Activated CD8-positive, alpha-beta memory T cell treated with anti-CD3 and anti-CD28 coated beads for 48 hours (primary cell): ENCODE data around the gene IL21.
"Not testable (repeated sequence)": the region's sequence is repeated elsewhere in the genome, so short reads cannot be mapped to it uniquely, and the experiment has no call there.

Experiments used
- DNase-seq, 3 experiments: peaks; one replicate each; pipeline ENCODE4 v3.0.0-alpha.2; 2020; ENCODE audit warnings: low read depth in 2 of 3, low spot score in 2 of 3

Gene IL21

GRCh38 chr4:122621016-122621507 is at the start of gene IL21:
Gene IL21 (minus strand): TSS chr4:122621066. CDS start chr4:122621011, 55 bp downstream.
- no peak for DNase-seq

DNA sequence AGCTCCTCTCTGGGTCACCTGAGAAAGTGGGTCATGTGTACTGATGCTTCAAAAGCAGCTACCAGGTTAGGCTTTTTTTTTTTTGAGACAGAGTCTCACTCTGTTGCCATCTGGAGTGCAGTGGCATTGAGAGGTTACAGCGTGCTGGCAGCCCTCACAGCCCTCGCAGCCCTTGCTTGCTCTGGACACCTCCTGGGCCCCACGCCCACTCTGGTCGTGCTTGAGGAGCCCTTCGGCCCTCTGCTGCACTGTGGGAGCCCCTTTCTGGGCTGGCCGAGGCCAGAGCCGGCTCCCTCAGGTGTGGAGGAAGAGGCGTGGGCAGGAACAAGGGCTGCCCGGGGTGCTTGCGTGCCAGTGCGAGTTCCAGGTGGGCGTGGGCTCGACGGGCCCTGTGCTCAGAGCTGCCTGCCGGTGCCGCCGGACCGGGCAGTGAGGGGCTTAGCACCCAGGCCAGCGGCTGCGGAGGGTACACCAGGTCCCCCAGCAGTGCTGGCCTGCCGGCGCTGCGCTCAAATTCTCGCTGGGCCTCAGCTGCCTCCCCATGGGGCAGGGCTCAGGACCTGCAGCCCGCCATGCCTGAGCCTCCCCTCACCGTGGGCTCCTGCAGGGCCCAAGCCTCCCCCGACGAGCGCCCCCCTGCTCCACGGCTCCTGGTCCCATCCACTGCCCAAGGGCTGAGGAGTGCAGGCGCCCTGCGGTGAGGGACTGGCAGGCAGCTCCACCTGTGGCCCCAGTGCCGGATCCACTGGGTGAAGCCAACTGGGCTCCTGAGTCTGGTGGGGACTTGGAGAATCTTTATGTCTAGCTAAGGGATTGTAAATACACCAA is 49.3 kb upstream of the IL21 start:
- no peak for DNase-seq

GRCh38 chr4:122668241-122668640 is 47.4 kb upstream of the IL21 start:
- DNase-seq: no peak

- no peak for DNase-seq
These were observed 45.8 kb upstream of the IL21 start for GRCh38 chr4:122666527-122667245.

DNA sequence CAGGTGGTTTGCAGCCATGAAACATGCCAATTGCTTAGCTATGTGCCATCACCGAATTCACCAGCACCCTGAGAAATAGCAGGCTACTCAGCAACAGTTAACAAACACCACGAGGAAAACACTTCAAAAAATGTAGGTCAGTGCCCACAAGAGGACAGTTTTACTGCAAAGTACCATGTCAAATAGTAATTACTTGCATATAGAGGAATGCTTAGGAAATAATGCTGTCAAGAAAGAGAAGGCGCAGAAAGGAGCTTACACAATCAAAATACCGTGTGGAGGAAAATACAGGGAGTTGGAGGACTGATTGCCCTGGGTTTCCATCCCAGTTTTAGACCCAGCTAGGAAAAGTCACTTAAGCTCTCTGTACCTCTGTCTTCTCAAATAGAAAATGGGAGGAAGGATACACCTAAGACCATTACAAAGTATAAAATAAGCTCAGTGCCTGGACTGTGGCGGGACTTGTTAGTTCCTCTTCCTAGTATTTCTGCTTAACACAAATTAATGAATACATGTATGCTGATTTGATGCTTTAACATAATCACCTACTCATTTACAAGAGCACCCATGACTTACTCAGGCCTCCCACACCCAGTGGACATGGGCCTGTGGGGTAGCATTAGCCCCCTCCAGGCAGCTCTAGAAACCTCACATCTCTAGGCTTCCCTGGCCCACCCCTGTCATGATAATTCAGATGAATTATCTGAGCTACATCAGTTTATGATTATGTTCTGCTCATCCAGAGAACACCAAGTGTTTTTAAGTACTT is 44.5 kb upstream of the IL21 start:
- no peak for DNase-seq

DNA sequence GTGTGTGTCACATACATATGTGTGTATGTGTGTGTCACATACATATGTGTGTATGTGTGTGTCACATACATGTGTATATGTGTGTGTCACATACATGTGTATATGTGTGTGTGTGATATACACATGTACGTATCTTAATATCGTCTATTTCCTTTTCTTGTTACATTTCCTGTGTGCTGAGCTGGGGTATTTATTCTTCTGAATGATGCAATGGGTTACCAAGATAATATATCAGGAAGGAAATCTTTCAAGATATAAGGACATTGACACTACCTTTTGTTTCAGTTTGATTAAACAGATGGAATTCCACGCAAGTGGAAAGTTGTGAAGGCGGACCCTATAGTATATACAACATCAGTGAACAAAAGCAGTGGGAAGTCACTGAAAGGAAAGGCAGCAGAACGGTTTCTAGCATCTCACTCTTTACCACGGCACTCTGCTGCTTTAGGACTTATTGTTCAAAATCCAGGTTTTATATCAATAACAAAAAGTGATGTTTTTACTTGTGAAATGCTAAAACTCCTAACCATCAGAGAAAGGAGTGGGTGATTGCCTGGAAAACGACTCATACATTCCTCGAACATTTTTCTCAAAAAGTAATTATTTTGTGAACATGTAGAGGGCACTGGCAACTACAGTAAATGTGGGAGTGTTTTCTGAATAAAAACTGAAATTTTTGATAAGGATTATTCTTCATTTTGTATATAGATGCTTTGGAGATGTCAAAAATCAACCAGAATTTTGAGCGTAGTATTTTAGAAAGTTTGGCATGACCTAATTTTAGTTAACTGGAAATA is 43.1 kb upstream of the IL21 start:
- DNase-seq: no peak

GRCh38 chr4:122663291-122663690 is 42.4 kb upstream of the IL21 start:
- no peak for DNase-seq

GRCh38 chr4:122662701-122663100 is 41.8 kb upstream of the IL21 start:
- DNase-seq: no peak

GRCh38 chr4:122661176-122662160 is 40.6 kb upstream of the IL21 start:
- DNase-seq: no peak

DNA sequence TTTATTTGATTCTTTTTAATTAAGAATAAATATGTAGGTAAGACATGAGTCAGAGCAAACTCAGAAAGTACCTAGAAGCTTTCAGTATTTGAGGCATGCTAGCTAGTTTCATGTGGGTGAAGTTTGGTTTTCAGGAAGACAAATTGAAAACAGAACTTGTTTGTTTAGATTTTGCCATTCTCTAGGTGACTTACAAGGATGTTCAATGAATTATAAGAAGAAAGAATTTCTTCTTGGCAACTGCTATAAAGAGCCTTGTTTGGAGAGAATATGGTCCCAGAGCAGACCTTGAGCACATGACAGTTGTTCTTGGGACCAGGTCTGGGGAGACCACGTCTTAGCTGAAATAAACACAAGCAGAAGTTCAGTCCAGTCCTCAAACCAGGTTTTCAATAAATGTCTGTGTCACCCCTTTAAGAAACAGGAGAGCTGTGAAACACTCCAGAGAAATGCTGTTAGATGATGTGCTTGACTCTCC is 38.0 kb upstream of the IL21 start:
- no peak for DNase-seq

DNA sequence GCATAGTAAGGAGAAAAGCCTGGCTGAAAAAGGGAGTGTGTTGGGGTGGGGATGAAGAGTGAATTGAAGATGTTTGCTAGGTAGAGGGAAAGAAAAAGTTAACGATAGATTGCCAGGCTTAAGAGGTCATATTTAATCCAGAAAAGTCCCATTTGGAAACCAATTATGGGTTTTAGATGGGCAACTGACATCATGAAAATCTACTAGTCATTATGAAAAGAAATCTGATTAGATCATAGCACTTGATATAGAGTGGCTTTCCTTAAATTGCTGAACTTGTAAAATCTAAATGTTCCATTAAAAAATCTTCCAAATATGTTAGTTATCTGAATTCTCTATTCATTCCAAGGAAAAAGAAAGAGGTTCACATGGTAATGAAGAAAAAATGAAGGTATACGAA is 37.5 kb upstream of the IL21 start:
- no peak for DNase-seq

- DNase-seq: no peak
These were observed 36.7 kb upstream of the IL21 start for GRCh38 chr4:122657553-122657952.

DNA sequence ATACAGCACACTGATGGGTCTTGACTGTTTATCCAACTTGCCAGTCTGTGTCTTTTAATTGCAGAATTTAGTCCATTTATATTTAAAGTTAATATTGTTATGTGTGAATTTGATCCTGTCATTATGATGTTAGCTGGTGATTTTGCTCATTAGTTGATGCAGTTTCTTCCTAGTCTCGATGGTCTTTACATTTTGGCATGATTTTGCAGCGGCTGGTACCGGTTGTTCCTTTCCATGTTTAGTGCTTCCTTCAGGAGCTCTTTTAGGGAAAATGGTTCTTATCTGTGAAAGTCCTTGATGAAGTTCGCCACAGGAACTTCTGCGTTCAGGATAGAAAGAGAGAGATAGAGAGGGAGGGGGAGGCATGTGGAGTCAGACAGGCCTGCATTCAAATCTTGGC is 35.7 kb upstream of the IL21 start:
- not testable (repeated sequence) for DNase-seq

DNA sequence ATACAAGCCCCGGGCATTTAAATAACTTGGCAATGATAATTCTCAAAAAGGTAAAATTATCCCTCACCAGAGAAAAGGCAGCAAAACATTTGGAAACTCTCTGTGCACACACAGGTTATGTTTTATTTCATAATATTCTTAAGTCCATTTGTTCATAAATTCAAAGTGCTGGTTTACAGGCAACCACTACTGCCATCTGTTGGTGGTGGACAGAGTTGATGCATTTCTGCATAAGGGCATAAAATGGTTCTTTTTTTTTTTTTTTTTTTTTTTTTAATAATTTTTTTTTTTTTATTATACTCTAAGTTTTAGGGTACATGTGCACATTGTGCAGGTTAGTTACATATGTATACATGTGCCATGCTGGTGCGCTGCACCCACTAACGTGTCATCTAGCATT is 31.5 kb upstream of the IL21 start:
- no peak for DNase-seq

- DNase-seq: no peak
These were observed 29.3 kb upstream of the IL21 start for GRCh38 chr4:122650148-122650547.

- no peak for DNase-seq
These were observed 26.8 kb upstream of the IL21 start for GRCh38 chr4:122647656-122648055.

GRCh38 chr4:122643257-122643656 is 22.4 kb upstream of the IL21 start:
- DNase-seq: no peak

GRCh38 chr4:122639181-122639580 is 18.3 kb upstream of the IL21 start:
- no peak for DNase-seq

DNA sequence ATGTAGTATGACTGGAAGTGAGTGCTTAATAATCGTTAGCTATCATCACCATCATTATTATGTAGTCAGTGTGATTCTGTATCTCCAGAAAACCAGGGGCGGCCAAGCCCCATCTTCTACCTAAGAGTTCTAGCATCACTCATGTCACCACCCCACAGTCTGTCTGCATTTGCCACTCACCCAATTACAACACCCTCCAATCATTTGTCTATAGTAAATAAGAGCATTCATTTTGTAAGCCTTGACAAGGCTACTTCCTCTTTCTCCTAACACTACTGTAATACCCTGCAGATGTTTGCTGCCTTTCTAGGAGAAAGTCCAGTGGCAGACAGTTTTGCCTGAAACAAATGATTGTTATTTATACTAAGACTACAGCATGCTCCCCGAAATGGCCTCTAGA is 15.8 kb upstream of the IL21 start:
- no peak for DNase-seq
